Measurements from ENCODE around the gene ACBD4.

The ACBD4 gene

DNA sequence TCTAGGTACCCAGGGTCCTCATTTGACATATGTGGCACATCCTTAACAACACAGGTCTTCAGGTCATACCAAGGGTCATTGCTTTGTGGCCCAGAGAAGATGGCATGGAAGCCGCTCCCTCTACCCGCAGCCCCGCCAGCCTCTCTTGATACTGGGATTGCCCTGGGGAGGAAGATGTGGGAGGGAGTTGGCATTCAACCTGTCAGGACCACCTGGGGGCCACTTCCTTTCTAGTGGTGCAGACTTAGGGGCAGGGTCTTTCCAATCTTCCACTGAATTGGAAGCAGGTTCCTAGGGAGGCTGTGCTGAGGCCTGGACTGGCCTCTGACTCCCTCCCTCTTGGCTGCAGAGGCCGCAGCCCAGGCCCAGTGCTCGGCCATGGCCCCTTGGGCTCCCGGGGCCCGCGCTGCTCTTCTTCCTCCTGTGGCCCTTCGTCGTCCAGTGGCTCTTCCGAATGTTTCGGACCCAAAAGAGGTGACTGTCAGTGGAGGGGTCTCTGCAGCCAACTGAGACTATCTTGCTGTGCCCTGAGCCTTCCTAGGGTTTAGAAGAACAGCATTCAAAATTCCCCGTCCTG lies 7.7 kb downstream of the ACBD4 start:
- TF ChIP-seq, protein P1, sequence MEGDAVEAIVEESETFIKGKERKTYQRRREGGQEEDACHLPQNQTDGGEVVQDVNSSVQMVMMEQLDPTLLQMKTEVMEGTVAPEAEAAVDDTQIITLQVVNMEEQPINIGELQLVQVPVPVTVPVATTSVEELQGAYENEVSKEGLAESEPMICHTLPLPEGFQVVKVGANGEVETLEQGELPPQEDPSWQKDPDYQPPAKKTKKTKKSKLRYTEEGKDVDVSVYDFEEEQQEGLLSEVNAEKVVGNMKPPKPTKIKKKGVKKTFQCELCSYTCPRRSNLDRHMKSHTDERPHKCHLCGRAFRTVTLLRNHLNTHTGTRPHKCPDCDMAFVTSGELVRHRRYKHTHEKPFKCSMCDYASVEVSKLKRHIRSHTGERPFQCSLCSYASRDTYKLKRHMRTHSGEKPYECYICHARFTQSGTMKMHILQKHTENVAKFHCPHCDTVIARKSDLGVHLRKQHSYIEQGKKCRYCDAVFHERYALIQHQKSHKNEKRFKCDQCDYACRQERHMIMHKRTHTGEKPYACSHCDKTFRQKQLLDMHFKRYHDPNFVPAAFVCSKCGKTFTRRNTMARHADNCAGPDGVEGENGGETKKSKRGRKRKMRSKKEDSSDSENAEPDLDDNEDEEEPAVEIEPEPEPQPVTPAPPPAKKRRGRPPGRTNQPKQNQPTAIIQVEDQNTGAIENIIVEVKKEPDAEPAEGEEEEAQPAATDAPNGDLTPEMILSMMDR (conservative IDR thresholded peaks at IDR 0.05), result no peak

DNA sequence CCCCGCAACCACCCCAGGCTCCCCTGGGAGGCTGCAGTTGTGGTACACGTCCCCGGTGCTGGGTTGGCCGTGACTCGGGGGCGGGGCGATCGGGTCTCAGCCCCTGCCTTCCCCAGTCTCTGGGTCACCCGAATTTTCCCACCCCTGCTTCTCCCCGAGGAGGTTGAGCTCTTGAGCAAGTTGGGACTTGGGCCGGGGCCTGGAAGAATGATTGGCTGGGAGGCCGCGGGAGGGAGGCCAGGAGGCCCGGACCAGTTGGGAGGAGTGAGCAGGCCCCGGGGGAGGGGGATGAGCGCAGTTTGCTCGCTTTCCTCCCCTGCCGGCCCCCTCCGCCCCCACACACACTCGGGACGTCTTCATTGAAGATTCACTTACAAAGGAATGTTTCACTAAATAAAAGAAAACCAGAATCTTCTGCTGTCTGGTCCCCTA lies 8.3 kb downstream of the ACBD4 start:
- no peak overlapping the region for H3K27ac ChIP-seq
- TF ChIP-seq, protein P1 (conservative IDR thresholded peaks at IDR 0.05), result no peak

More for the DNA sequence above, 7.7 kb downstream of the ACBD4 start:
- H3K27ac ChIP-seq, result no peak overlapping the region

DNA sequence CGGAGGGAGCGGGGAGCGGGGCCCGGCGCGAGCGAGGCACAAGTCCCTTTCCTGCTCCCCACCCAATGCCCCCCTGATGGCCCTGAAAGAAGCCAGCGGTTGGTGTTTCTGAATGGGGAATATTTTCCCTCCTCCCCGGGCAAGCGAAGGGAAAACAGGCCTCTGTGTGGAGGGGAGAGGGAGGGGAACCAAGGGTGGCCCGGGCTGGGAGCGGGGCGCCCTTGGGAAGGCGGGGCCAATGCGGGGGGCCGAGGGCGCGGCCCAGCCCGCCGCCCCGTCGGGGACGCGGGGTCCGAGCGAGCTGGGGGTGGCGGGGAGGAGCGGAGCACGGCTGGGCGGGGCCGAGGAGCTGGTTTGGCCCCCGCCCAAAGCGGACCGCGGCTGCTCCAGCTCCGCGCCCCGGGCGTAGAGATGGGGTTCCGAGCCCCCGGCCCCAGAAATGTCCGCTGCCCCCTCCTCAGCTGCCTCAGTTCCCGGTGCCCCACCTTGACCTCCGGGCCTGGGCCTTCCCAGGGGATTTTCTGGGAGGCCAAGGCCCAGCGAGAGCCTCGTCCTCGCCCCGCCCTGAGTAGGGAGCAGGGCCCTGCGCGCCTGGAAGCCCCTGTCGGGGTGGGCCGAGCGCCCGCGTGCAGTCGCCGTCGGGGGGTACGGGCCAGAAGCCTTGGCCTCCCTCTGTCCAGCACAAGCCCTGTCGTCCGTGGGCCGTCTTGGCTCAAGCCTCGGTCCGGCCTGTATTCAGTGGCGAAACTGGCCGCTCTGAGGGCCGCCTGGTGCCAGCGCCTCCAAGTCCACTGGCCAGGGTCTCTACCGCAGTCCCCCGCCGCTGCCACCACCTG lies 8.9 kb downstream of the ACBD4 start:
- TF ChIP-seq, protein P1 (conservative IDR thresholded peaks at IDR 0.05), result no peak

GRCh38 chr17:45145035-45145389 lies 9.5 kb downstream of the ACBD4 start:
- TF ChIP-seq, protein P1 (conservative IDR thresholded peaks at IDR 0.05), result no peak
- H3K27ac ChIP-seq, result no peak overlapping the region

More for the DNA sequence above, 8.9 kb downstream of the ACBD4 start:
- no peak overlapping the region for H3K27ac ChIP-seq

DNA sequence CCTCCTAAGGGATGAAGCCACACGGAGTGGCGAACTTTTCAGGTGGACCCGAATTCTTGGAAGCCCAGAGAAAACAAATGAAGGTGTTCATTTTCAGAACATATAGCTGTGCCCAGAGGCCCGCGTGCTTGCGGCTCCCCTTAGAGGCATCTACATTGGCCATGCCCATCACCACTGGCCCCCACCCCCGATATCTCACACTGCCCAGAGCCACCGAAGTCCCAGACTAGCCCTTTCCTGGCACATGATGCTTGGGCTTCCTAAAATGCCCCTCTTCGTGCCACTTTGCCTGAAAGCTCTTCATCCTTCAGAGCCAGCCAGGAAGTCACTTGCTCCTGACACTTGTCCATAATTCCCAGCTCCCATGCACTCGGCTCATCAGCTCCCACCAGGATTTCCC lies 10.7 kb downstream of the ACBD4 start:
- peak overlapping the region; percentile 99 for H3K27ac ChIP-seq
- TF ChIP-seq, protein P1 (conservative IDR thresholded peaks at IDR 0.05), result no peak

DNA sequence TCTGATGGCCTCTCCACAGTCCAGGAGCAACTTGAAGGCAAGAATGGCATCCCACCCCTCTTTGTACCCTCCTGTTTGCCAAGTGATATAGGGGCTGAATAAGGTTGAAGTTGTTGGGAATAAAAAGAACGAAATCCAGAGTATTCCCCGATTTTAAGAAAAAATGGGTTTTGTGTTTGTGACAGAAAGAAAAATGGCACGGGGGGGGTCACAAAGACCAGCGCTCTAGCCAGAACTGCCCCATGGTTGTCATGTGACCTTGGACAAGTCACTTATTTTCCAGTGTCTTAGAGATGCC lies 11.1 kb downstream of the ACBD4 start:
- TF ChIP-seq, protein P1 (conservative IDR thresholded peaks at IDR 0.05), result no peak
- peak overlapping the region; percentile 99 for H3K27ac ChIP-seq

- H3K27ac ChIP-seq, result peak overlapping the region; percentile 99
- TF ChIP-seq, protein P1 (conservative IDR thresholded peaks at IDR 0.05), result no peak
Observed at GRCh38 chr17:45146890-45147580, 11.5 kb downstream of the ACBD4 start.

All from VCaP (cell line).